Panc1 (cell line): Measurements from ENCODE around the gene UROS. TPM values are rescaled to one million over a fixed set of nuclear protein-coding genes. Genes with fewer than 3 reads are reported as not detected.

Source experiments
- ATAC-seq: fragments of 200-7000 bp; cut with Tn5 transposase; 2 replicates; pipeline ENCODE4 v1.9.1; 2020; ENCODE audit warnings: mild to moderate bottlenecking, moderate library complexity
- BruUV-seq: library from RNA; stranded (reverse); fragments of 400-500 nt; replicated peaks from 2 replicates; lab custom pipeline; 2021; lab: Mats Ljungman, UMichigan
- CTCF ChIA-PET: fragments of 300-600 bp; sonication (Branson Sonifier 250); formaldehyde crosslinking; loops from one replicate; lab custom pipeline; 2022; ENCODE audit warnings: antibody characterized with exemption; lab: Charles Lee
- POLR2A ChIA-PET: fragments of 300-600 bp; sonication (Branson Sonifier 250); formaldehyde crosslinking; loops from one replicate; lab custom pipeline; 2022; ENCODE audit warnings: antibody characterized with exemption; lab: Charles Lee
- DNase-seq: peaks from one replicate; pipeline ENCODE4 v3.0.0-alpha.2; 2010; ENCODE audit warnings: low read depth, low spot score
- H3K27ac ChIP-seq: 2 replicates; pipeline ENCODE4 v1.5.1; 2011; ENCODE audit warnings: mild to moderate bottlenecking, low read length, inconsistent platforms
- H3K27me3 ChIP-seq: fragments of 200-500 bp; sonication (Bioruptor generic); 2 replicates; pipeline ENCODE4 v1.6.0; 2014; ENCODE audit warnings: low read length, inconsistent platforms; ENCODE audit not compliant: control insufficient read depth, insufficient read depth
- H3K36me3 ChIP-seq: fragments of 200-500 bp; sonication (Bioruptor generic); 2 replicates; pipeline ENCODE4 v1.5.1; 2014; ENCODE audit warnings: inconsistent platforms, mild to moderate bottlenecking, low read length, moderate library complexity; ENCODE audit not compliant: control insufficient read depth, insufficient read depth
- H3K4me1 ChIP-seq: 2 replicates; pipeline ENCODE4 v1.5.1; 2011; ENCODE audit warnings: inconsistent platforms, mild to moderate bottlenecking, low read length, moderate library complexity; ENCODE audit not compliant: control insufficient read depth, insufficient read depth
- H3K4me3 ChIP-seq, 2 experiments: 2 replicates each; pipeline ENCODE4 v1.5.1; 2011 to 2012; ENCODE audit warnings: low read depth in 2 of 2, low read length in 2 of 2, mild to moderate bottlenecking in 2 of 2, inconsistent platforms in 1 of 2, moderate library complexity in 1 of 2
- H3K9me3 ChIP-seq: fragments of 200-500 bp; sonication (Bioruptor generic); 2 replicates; pipeline ENCODE4 v1.5.1; 2014; ENCODE audit warnings: low read depth, mild to moderate bottlenecking, inconsistent platforms, low read length, moderate library complexity; ENCODE audit not compliant: control insufficient read depth, insufficient read depth
- POLR2AphosphoS5 ChIP-seq: IDR thresholded peaks from 2 replicates; pipeline ENCODE4 v1.6.1; 2012; ENCODE audit warnings: mild to moderate bottlenecking, low read depth, low read length, moderate library complexity
- SIN3A ChIP-seq: IDR thresholded peaks from 2 replicates; pipeline ENCODE4 v1.6.1; 2012; ENCODE audit warnings: low read depth, mild to moderate bottlenecking, low read length, moderate library complexity, borderline replicate concordance; ENCODE audit not compliant: insufficient read depth
- TCF7L2 ChIP-seq: IDR thresholded peaks from 2 replicates; pipeline ENCODE4 v1.6.1; 2011; ENCODE audit warnings: mild to moderate bottlenecking, low read depth, low read length, inconsistent platforms
- in situ Hi-C: cut with HindIII; loops from 2 replicates; pipeline ENCODE4 v1.10.0; 2016; ENCODE audit warnings: low sequenced_read_pairs, low pct_unique_long_range_greater_than_20kb
- intact Hi-C: fragments of 100-400 bp; cut with micrococcal nuclease; formaldehyde crosslinking; loops from one replicate; pipeline ENCODE4 v1.10.0; 2022; ENCODE audit not compliant: unreplicated experiment
- total RNA-seq: library from RNA; stranded (reverse); gene quantifications from one replicate; pipeline ENCODE4 v1.2.1, GENCODE V29; 2021; ENCODE audit not compliant: unreplicated experiment
- TF ChIP-seq, protein P1 (sequence below), 2 experiments: IDR thresholded peaks; 2 replicates each; pipeline ENCODE4 v1.6.1; 2011 to 2012; ENCODE audit warnings: low read depth in 2 of 2, control low read depth in 1 of 2, low read length in 1 of 2, mild to moderate bottlenecking in 1 of 2, moderate library complexity in 1 of 2; ENCODE audit not compliant: insufficient read depth in 1 of 2
- TF ChIP-seq, protein P2 (sequence below): fragments of 450-650 bp; IDR thresholded peaks from 2 replicates; pipeline ENCODE4 v1.5.1; 2017; ENCODE audit warnings: mild to moderate bottlenecking

Gene UROS
- total RNA-seq, 1 experiment from 2014 or later = 103 TPM

DNA sequence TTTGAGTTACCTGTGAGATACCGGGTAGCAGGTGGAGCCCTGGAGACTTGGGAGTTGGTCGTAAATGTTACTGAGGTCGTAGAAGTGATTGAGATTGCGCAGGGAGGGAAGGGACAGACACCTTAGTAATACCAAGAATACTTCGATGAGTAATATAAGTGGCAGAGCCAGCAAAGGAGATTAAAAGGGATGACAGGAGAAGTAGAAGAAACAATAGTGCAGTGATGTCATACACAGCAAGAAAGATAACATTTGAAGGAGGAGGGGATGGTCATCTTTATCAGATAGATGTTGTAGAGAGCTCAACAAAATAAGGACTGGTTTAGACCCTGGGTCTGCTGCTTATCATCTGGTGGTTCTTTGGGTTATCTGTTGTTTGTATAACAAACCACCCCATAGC is 5.3 kb upstream of the UROS start:
- POLR2A ChIA-PET = no interaction called here
- no peak overlapping the region for H3K4me3 ChIP-seq

DNA sequence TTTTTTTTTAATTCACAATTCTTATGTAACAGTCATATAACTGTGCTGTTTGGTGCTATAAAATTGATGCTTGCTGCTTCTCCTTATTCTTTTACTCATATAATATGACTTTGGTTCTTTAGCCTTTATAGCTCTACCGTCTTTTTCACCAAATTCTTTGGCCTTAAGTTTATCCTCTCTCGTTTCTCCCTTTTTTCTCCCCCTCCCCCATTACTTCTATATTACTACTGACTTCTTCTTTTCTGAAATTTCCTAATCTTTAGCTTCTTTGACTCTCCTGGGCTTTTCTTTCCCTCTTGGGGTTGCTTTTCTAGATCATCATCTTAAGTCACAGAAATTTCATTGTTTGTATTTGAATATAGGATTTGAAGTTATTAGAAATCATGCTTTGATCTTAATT is 4.1 kb upstream of the UROS start:
- Histone ChIP-seq H3K36me3 (peaks cover 74% of the 10 kb centered on the region), H3K4me1 (peaks cover 20% of the 10 kb centered on the region), H3K9me3 (no peaks in the 10 kb centered on the region), H3K27ac (no peak overlapping the region), H3K27me3 (no peaks in the 10 kb centered on the region), H3K4me3 (no peak overlapping the region)
- BruUV-seq = no TSS peak
- in situ Hi-C loops = no loop called here
- DNase-seq = no peak
- ChIA-PET POLR2A (no interaction called here), CTCF (no interaction called here)
- intact Hi-C loops = no loop called here
- TF ChIP-seq, protein P1, sequence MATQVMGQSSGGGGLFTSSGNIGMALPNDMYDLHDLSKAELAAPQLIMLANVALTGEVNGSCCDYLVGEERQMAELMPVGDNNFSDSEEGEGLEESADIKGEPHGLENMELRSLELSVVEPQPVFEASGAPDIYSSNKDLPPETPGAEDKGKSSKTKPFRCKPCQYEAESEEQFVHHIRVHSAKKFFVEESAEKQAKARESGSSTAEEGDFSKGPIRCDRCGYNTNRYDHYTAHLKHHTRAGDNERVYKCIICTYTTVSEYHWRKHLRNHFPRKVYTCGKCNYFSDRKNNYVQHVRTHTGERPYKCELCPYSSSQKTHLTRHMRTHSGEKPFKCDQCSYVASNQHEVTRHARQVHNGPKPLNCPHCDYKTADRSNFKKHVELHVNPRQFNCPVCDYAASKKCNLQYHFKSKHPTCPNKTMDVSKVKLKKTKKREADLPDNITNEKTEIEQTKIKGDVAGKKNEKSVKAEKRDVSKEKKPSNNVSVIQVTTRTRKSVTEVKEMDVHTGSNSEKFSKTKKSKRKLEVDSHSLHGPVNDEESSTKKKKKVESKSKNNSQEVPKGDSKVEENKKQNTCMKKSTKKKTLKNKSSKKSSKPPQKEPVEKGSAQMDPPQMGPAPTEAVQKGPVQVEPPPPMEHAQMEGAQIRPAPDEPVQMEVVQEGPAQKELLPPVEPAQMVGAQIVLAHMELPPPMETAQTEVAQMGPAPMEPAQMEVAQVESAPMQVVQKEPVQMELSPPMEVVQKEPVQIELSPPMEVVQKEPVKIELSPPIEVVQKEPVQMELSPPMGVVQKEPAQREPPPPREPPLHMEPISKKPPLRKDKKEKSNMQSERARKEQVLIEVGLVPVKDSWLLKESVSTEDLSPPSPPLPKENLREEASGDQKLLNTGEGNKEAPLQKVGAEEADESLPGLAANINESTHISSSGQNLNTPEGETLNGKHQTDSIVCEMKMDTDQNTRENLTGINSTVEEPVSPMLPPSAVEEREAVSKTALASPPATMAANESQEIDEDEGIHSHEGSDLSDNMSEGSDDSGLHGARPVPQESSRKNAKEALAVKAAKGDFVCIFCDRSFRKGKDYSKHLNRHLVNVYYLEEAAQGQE (IDR thresholded peaks at IDR 0.05; ENCODE audit: insufficient read depth in 1 of 2, low read depth in 2 of 2, low read length in 1 of 2) = no peak
- TF ChIP-seq, protein P2, sequence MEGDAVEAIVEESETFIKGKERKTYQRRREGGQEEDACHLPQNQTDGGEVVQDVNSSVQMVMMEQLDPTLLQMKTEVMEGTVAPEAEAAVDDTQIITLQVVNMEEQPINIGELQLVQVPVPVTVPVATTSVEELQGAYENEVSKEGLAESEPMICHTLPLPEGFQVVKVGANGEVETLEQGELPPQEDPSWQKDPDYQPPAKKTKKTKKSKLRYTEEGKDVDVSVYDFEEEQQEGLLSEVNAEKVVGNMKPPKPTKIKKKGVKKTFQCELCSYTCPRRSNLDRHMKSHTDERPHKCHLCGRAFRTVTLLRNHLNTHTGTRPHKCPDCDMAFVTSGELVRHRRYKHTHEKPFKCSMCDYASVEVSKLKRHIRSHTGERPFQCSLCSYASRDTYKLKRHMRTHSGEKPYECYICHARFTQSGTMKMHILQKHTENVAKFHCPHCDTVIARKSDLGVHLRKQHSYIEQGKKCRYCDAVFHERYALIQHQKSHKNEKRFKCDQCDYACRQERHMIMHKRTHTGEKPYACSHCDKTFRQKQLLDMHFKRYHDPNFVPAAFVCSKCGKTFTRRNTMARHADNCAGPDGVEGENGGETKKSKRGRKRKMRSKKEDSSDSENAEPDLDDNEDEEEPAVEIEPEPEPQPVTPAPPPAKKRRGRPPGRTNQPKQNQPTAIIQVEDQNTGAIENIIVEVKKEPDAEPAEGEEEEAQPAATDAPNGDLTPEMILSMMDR = no peak
- no peak for TF ChIP-seq TCF7L2
- ATAC-seq = no peak

More for the DNA sequence above, 5.3 kb upstream of the UROS start:
- H3K36me3 ChIP-seq = peaks cover 75% of the 10 kb centered on the region
- no peak overlapping the region for H3K27ac ChIP-seq
- intact Hi-C loops = no loop called here
- TF ChIP-seq TCF7L2 = no peak
- no peak for TF ChIP-seq SIN3A
- TF ChIP-seq, protein P1 (IDR thresholded peaks at IDR 0.05; ENCODE audit: insufficient read depth in 1 of 2, low read depth in 2 of 2, low read length in 1 of 2) = no peak
- TF ChIP-seq POLR2AphosphoS5 = no peak
- TF ChIP-seq, protein P2 = no peak
- H3K27me3 ChIP-seq = no peaks in the 10 kb centered on the region
- no peak for DNase-seq
- in situ Hi-C loops = no loop called here
- H3K4me1 ChIP-seq = peaks cover 20% of the 10 kb centered on the region
- no peaks in the 10 kb centered on the region for H3K9me3 ChIP-seq
- no TSS peak for BruUV-seq
- CTCF ChIA-PET = no interaction called here
- ATAC-seq = no peak
